Body of pancreas (tissue), 4 donors: ENCODE results near the gene ADK.

Experiments used
- CTCF ChIP-seq, 7 experiments: fragments of 450-650 bp in 4 of 7; fragments of 200-600 bp in 3 of 7; sonication (generic) in 3 of 7; IDR thresholded peaks; one replicate each; pipeline ENCODE4 v1.5.1; 2016 to 2019; ENCODE audit warnings: antibody characterized with exemption in 7 of 7
- POLR2A ChIP-seq, 3 donors: fragments of 450-650 bp; IDR thresholded peaks; one replicate each; pipeline ENCODE4 v1.6.1; 2016; ENCODE audit warnings: antibody characterized with exemption in 3 of 3, mild to moderate bottlenecking in 2 of 3

GRCh38 chr10:74178042-74178791 is 27.2 kb downstream of the ADK start:
- TF ChIP-seq CTCF (IDR thresholded peaks at IDR 0.05) (no peak), POLR2A (IDR thresholded peaks at IDR 0.05) (no peak)
